RWPE1 (cell line): ENCODE results near the gene PTPN5.

Experiments
- CTCF ChIA-PET: fragments of 350-600 bp; sonication (Branson Sonifier 250); formaldehyde crosslinking; extraction: SDS; loops from one replicate; lab custom pipeline; 2021; lab: Yijun Ruan, JAX
- POLR2A ChIA-PET: fragments of 400-600 bp; formaldehyde crosslinking; extraction: SDS; loops from one replicate; lab custom pipeline; 2020; ENCODE audit warnings: antibody characterized with exemption; ENCODE audit not compliant: low non-redundant PET; lab: Yijun Ruan, JAX
- DNase-seq: peaks from one replicate; pipeline ENCODE4 v3.0.0; 2012; ENCODE audit warnings: low spot score
- H3K27ac ChIP-seq: fragments of 450-650 bp; 2 replicates; pipeline ENCODE4 v1.5.1; 2017
- TF ChIP-seq, protein P1 (sequence below): fragments of 450-650 bp; conservative IDR thresholded peaks from 2 replicates; pipeline ENCODE4 v1.5.1; 2017; ENCODE audit warnings: low read depth, mild to moderate bottlenecking

Gene PTPN5

DNA sequence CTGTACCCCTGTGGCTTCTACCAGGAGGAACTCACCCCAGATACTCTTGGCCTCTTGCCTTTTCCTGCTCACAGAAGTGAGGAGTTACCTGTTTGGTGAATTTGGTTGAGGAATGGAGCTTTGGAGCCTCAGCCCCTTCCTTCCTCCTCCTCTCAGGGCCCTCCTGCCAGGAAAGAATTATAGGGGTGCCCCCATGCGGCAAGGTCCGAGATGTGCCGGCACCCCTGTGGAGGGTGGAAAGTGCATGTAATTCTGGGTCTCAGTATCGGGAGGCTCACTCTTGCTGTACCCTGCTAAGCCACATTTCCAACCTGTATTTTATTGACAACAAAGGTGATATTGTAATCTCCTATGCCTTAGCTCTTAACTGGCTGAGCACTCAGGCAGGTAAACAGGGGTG lies 51.9 kb downstream of the PTPN5 start:
- TF ChIP-seq, protein P1, sequence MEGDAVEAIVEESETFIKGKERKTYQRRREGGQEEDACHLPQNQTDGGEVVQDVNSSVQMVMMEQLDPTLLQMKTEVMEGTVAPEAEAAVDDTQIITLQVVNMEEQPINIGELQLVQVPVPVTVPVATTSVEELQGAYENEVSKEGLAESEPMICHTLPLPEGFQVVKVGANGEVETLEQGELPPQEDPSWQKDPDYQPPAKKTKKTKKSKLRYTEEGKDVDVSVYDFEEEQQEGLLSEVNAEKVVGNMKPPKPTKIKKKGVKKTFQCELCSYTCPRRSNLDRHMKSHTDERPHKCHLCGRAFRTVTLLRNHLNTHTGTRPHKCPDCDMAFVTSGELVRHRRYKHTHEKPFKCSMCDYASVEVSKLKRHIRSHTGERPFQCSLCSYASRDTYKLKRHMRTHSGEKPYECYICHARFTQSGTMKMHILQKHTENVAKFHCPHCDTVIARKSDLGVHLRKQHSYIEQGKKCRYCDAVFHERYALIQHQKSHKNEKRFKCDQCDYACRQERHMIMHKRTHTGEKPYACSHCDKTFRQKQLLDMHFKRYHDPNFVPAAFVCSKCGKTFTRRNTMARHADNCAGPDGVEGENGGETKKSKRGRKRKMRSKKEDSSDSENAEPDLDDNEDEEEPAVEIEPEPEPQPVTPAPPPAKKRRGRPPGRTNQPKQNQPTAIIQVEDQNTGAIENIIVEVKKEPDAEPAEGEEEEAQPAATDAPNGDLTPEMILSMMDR: no peak
- CTCF ChIA-PET: interaction anchor here (0.5 to 1.0 kb wide), 3 partner anchors 12 to 114 kb away, joined by 4 to 5 read pairs (median 4); no protein-coding TSS in a partner anchor
- no peak overlapping the region for H3K27ac ChIP-seq
- POLR2A ChIA-PET: interaction anchor here (0.6 kb wide), 1 partner anchor 154 kb away, joined by 5 read pairs; no protein-coding TSS in a partner anchor
- no peak for DNase-seq

DNA sequence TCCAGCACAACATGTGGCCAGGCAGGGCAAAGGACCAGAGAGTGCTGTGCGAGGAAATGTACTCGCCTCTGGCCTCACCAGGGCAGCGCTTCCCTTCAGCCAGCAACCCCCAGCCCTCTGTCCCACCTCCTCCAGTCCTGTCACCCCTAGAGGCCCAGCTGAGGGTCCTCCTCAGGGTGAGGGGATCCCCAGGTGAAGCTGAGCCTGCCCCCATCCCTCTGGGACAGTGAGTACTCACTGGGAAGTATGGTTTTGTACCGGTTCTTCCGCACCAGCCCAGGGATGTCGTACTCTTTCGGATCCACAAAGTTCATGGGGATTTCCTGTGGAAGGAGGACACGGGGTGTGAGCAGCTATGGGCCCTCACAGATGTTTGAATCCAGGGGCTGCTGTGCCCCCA lies 54.0 kb downstream of the PTPN5 start:
- POLR2A ChIA-PET: interaction anchor here (0.6 kb wide), 1 partner anchor 13 kb away, joined by 4 read pairs; no protein-coding TSS in a partner anchor
- TF ChIP-seq, protein P1: no peak
- H3K27ac ChIP-seq: no peak overlapping the region
- no peak for DNase-seq
- CTCF ChIA-PET: no interaction called here

DNA sequence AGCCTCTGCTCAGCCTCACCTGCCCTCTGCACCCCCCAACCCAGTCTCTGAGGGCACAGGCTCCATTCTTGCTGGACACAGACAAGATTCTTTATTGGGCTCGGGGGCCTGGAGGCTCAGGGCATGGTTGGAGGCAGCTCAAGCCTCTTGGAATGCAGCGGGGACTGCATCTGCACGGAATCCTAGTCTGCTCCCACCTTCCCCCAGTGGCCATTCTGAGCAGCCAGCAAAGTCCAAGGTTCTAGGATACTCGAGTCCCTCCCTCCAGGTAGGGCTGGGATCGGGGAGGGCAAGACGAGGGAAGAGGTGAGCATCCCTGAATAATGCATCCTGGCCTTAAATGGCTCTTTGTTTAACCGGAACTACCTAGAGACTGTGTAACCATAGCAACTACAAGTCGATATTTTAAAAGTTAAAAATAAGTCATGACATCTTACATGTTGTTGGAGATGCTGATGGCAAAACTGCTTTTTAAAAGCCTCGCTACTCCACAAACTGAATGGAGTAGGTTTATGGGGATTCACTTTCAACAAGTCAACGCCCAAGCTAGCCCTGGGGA lies 54.9 kb downstream of the PTPN5 start:
- no peak for DNase-seq
- H3K27ac ChIP-seq: no peak overlapping the region
- TF ChIP-seq, protein P1: no peak
- ChIA-PET CTCF (no interaction called here), POLR2A (no interaction called here)

DNA sequence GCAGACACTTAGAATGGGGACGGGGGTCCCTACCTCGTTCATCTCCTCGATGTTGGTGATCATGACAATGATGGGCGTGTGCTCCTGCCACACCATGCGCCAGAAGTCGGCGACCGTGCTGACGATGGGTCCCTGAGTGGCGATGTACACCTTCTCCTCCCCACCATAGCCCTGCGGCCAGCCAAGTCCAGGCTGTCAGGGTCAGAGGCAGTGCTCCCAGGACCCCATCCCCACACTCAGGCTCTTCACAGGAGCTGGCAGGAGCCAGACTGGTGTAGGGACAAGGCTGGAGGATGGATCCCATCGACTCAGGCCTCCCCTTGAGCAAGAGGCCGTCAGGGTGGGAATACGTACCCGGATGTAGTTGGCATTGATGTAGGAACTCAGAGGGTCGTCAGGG lies 58.4 kb downstream of the PTPN5 start:
- ChIA-PET POLR2A (no interaction called here), CTCF (no interaction called here)
- TF ChIP-seq, protein P1: no peak
- no peak for DNase-seq
- no peak overlapping the region for H3K27ac ChIP-seq

DNA sequence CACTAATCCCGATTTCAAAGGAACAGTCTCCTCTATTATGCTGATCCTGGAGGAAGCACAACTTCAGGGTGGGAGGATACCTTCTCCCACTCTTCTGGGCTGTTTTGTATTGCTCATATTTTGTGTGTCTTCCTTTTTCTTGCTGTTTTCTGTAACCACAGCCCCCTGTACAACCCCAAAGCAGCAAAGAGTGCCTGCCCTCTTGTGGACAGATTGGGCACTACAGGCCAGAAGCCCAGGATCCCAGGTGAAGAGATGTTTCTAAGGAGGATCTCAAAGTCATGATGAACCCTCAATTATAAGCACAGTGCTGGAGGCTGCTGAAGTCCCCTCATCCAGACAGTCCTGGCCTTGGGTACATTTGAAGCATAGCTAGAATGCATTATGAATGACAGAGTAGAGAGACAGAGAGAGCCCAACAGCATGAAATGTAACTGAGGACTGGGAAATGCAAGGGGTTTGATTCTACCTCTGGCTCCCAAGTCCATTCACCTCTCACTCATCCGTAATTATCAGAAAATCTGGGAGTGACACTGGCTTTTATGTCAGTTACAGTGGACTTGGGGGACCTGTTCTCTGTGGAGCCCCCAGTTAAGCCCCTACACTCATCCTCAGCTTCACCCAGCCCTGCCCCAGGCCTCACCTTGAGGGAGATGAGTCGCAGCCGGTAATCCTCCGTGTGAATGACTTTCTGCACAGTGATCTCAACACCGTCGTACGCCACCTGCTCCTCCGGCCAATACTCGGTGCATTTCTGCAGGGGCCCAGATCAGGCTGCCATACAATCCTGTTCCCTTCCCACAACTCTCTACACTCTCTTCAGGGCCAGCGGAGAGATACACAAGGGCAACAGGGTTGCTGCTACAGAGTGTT lies 59.4 kb downstream of the PTPN5 start:
- POLR2A ChIA-PET: no interaction called here

DNA sequence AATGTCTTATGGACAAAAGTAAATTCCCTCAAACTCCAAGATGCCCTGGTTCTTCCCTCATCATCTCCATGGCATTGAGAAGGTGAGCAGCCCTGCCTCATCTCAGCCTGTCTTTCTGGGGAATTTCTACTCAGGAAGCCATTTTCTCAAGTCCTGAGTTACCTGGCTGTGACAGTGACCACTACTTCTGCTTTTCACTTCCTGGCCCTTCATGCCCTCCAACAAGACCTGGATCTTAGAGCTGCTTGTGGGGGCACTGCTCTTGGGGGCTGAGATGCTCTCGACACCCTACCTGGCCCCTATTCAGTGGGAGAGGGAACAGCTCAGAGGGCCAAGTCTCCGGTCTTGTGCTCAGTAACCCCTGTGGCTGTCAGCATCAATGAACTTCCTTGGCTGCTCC lies 60.2 kb downstream of the PTPN5 start:
- POLR2A ChIA-PET: no interaction called here
- TF ChIP-seq, protein P1: no peak
- CTCF ChIA-PET: interaction anchor here (0.6 to 1.7 kb wide), 9 partner anchors 10 to 514 kb away, joined by 3 to 6 read pairs (median 3); no protein-coding TSS in a partner anchor

More for the DNA sequence above, 59.4 kb downstream of the PTPN5 start:
- TF ChIP-seq, protein P1: peak; percentile 97
- DNase-seq: peak; percentile 75
- CTCF ChIA-PET: interaction anchor here (0.6 to 1.7 kb wide), 5 partner anchors 8 to 192 kb away, joined by 3 to 6 read pairs (median 3); no protein-coding TSS in a partner anchor
- H3K27ac ChIP-seq: no peak overlapping the region

More for the DNA sequence above, 60.2 kb downstream of the PTPN5 start:
- DNase-seq: no peak
- H3K27ac ChIP-seq: no peak overlapping the region
